HG03378 (cell line): ENCODE results near the gene NFIL3.
A peak's percentile ranks its signal among the peaks of the same experiment; 100 is the strongest.

Experiments used
- ATAC-seq: cut with Tn5 transposase; IDR thresholded peaks from one replicate; pipeline ENCODE4 v1.9.1; 2021; ENCODE audit warnings: mild to moderate bottlenecking, moderate library complexity; ENCODE audit not compliant: unreplicated experiment

Gene NFIL3

GRCh38 chr9:91421971-91422757, 1.5 kb downstream of the NFIL3 start:
- ATAC-seq = no peak

GRCh38 chr9:91421128-91421765, 2.4 kb downstream of the NFIL3 start:
- ATAC-seq = no peak

- no peak for ATAC-seq
Observed at GRCh38 chr9:91420501-91421127, 3.0 kb downstream of the NFIL3 start.

GRCh38 chr9:91419222-91420191, 4.1 kb downstream of the NFIL3 start:
- no peak for ATAC-seq

GRCh38 chr9:91418215-91418610, 5.4 kb downstream of the NFIL3 start:
- ATAC-seq = no peak

- no peak for ATAC-seq
Observed at GRCh38 chr9:91417602-91418214, 5.9 kb downstream of the NFIL3 start.

- no peak for ATAC-seq
Observed at GRCh38 chr9:91416096-91416712, 7.4 kb downstream of the NFIL3 start.

GRCh38 chr9:91415290-91415689, 8.3 kb downstream of the NFIL3 start:
- ATAC-seq = peak; percentile 98

- no peak for ATAC-seq
Observed at GRCh38 chr9:91412941-91413340, 10.7 kb downstream of the NFIL3 start.

GRCh38 chr9:91411096-91411771, 12.4 kb downstream of the NFIL3 start:
- no peak for ATAC-seq

GRCh38 chr9:91410161-91410560, 13.5 kb downstream of the NFIL3 start:
- ATAC-seq = no peak

- no peak for ATAC-seq
Observed at GRCh38 chr9:91408475-91408874, 15.2 kb downstream of the NFIL3 start.

GRCh38 chr9:91407580-91408318, 15.9 kb downstream of the NFIL3 start:
- no peak for ATAC-seq

- no peak for ATAC-seq
Observed at GRCh38 chr9:91405343-91406077, 18.1 kb downstream of the NFIL3 start.

GRCh38 chr9:91403665-91404543, 19.7 kb downstream of the NFIL3 start:
- no peak for ATAC-seq

GRCh38 chr9:91398926-91399325, 24.7 kb downstream of the NFIL3 start:
- ATAC-seq = no peak
